ENCODE data around the gene APH1A. TPM values are rescaled to one million over a fixed set of nuclear protein-coding genes. Genes with fewer than 3 reads are reported as not detected.

APH1A gene
- total and polyA plus RNA-seq, 9 of the 15 experiments (the other 6 are each of a cell fraction or from before 2014, with no cell fraction given), result 5.6 to 123 (median 77.0) TPM

GRCh38 chr1:150293433-150294253 is 24.8 kb upstream of the APH1A start, which contains the start of gene MRPS21 (continued):
- no peak for TF ChIP-seq RREB1 (CRISPR knock-in tag; IDR thresholded peaks at IDR 0.05)
- no peak for TF ChIP-seq FOXP1 (CRISPR knock-in tag; IDR thresholded peaks at IDR 0.05)
- peak in 1 of 2 experiments; percentile 83; a peak in 2 of 4 replicates for TF ChIP-seq FOXA3 (CRISPR knock-in tag; conservative IDR thresholded peaks at IDR 0.05 in 1 of 2, IDR thresholded peaks at IDR 0.05 in 1 of 2)
- TF ChIP-seq ZBTB40 (IDR thresholded peaks at IDR 0.05), result peak; percentile 98
- no peak for TF ChIP-seq ZBTB40 (CRISPR knock-in tag; IDR thresholded peaks at IDR 0.05)
- no peak for TF ChIP-seq GATAD2B (IDR thresholded peaks at IDR 0.05; ENCODE audit: borderline replicate concordance)
- no peak for TF ChIP-seq ZNF431 (CRISPR knock-in tag; IDR thresholded peaks at IDR 0.05)
- TF ChIP-seq ELF1 (tag; IDR thresholded peaks at IDR 0.05), result peak; percentile 84
- TF ChIP-seq PCBP2 (IDR thresholded peaks at IDR 0.05; ENCODE audit: low read depth, low read length, poor library complexity, severe bottlenecking), result no peak
- TF ChIP-seq ZNF695 (CRISPR knock-in tag; IDR thresholded peaks at IDR 0.05), result 0 out of 2 replicates have a peak, but pooled peaks have one; percentile 65
- TF ChIP-seq FOXJ2 (tag; IDR thresholded peaks at IDR 0.05), result peak; percentile 97
- TF ChIP-seq ZNF12 (CRISPR knock-in tag; IDR thresholded peaks at IDR 0.05), result no peak

All from K562 (cell line).